ENCODE results near the gene BMP8A. TPM values are rescaled to one million over a fixed set of nuclear protein-coding genes. Genes with fewer than 3 reads are reported as not detected.

BMP8A gene
- polyA plus RNA-seq, 2 of the 4 experiments (the other 2 are of a cell fraction), result 0.13 TPM; not detected in 1

DNA sequence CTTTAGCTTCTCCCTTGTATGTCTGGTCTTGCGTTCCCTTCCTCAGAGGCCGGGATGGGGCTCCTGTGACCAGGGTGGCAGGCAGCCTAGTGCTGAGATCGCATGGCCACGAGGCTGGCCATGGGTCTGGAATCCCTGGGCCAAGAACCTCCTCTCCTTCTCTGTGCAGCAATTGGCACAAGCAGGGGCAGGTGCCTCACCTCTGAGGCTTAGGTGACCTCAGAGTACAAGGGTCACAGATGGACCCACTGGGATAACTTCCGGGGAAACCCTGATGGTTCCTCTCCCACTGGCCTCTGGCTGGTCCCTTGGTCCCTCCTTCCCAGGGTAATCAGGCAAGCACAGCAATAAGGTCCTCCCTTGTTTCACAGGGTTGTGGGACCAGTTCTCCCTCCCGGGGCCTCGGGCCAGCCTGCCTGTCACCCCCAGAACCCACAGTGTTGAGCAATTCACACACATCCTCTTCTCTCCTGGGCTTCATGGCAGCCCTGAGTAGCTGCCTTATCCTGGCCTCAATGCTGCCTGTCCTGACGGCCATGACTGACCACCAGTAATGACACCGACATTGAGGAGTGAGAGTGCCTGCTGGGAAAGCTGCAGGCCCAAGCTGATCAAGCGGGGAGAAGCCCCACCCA is 38.6 kb downstream of the BMP8A start:
- CTCF ChIA-PET, result interaction anchor here (7.9 kb wide), 1 partner anchor 11 kb away, joined by 51 read pairs; no protein-coding TSS in a partner anchor
- TF ChIP-seq ZC3H11A (IDR thresholded peaks at IDR 0.05), result no peak
- TF ChIP-seq BHLHE40 (IDR thresholded peaks at IDR 0.05; ENCODE audit: low read depth, low read length), result no peak
- TF ChIP-seq MAZ (IDR thresholded peaks at IDR 0.05; ENCODE audit: borderline replicate concordance, low read depth, low read length), result no peak
- 93% methylated on average over 6 of the region's 10 CpGs for WGBS (ENCODE audit: missing lambda C conversion rate)

DNA sequence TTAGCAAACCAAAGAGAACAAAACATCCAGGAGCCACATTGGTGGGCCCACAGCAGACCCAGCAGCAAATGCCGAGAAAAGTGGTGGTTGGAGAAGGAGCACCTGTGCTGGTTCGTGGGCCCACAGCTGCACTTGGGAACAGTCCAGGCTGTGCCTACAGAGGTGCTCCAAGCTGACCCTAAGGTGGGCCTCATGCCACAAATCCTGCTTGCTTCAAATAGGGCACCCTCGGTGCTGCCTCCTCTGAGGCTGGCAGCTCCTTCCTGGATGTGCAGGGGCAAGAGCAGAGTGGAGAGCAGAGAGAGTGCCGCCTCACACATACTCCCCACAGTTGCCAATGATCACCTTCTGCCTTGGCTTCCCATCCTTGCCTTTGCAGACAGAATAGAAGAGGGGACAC is 40.1 kb downstream of the BMP8A start:
- H3K4me3 ChIP-seq, result no peak overlapping the region
- WGBS (ENCODE audit: missing lambda C conversion rate), result 96% methylated on average over 4 of the region's 4 CpGs
- DNase-seq (ENCODE audit: low read depth in 1 of 2, low spot score in 1 of 2) (no peak), ATAC-seq (no peak), FAIRE-seq (no peak)
- POLR2A ChIA-PET, result no interaction called here
- H3K9me3 ChIP-seq, result no peaks in the 10 kb centered on the region
- no peaks in the 10 kb centered on the region for H3K4me1 ChIP-seq
- H3K27ac ChIP-seq, result no peak overlapping the region
- TF ChIP-seq RAD21 (conservative IDR thresholded peaks at IDR 0.05 in 1 of 2, IDR thresholded peaks at IDR 0.05 in 1 of 2) (no peak), POLR2A (IDR thresholded peaks at IDR 0.05; ENCODE audit: low read length) (no peak), HEYL (CRISPR knock-in tag; IDR thresholded peaks at IDR 0.05) (no peak)
- no peak overlapping the region for H3K4me2 ChIP-seq
- CTCF ChIA-PET, result interaction anchor here (7.9 kb wide), 1 partner anchor 9 kb away, joined by 51 read pairs; no protein-coding TSS in a partner anchor

More for the DNA sequence above, 38.6 kb downstream of the BMP8A start:
- FAIRE-seq (no peak), ATAC-seq (no peak), DNase-seq (ENCODE audit: low read depth in 1 of 2, low spot score in 1 of 2) (no peak)
- Histone ChIP-seq H3K9me3 (no peaks in the 10 kb centered on the region), H3K27ac (no peak overlapping the region), H3K4me2 (no peak overlapping the region), H3K4me3 (no peak overlapping the region), H3K4me1 (no peaks in the 10 kb centered on the region)
- POLR2A ChIA-PET, result no interaction called here

DNA sequence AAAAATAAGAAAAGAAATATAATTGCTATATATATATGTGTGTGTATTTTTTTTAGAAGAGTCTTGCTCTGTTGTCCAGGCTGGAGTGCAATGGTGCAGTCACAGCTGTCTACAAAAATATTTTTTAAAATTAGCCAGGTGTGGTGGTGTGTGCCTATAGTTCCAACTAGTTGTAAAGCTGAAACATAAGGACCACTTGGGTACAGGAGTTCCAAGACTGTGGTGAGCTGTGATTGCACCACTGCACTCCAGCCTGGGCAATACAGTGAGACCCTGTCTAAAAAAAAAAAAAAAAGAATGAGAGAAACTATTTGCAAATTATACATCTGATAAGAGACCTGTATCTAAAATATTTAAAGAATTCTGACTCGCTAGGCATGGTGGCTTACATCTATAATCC is 42.0 kb downstream of the BMP8A start:
- TF ChIP-seq FOXS1 (CRISPR knock-in tag; IDR thresholded peaks at IDR 0.05) (no peak), HOXB13 (CRISPR knock-in tag; IDR thresholded peaks at IDR 0.05; ENCODE audit: low read depth) (no peak), JUNB (IDR thresholded peaks at IDR 0.05) (no peak), MAZ (IDR thresholded peaks at IDR 0.05; ENCODE audit: borderline replicate concordance, low read depth, low read length) (no peak), CHD2 (IDR thresholded peaks at IDR 0.05; ENCODE audit: low read length, partially characterized antibody) (no peak), RARB (CRISPR knock-in tag; IDR thresholded peaks at IDR 0.05) (no peak), CBX8 (IDR thresholded peaks at IDR 0.05) (no peak), RFX5 (IDR thresholded peaks at IDR 0.05) (no peak), GATA3 (IDR thresholded peaks at IDR 0.05; ENCODE audit: borderline replicate concordance) (no peak), HOXB5 (CRISPR knock-in tag; IDR thresholded peaks at IDR 0.05) (no peak), POLR2A (IDR thresholded peaks at IDR 0.05; ENCODE audit: low read length) (no peak)
- TF ChIP-seq, protein P1, sequence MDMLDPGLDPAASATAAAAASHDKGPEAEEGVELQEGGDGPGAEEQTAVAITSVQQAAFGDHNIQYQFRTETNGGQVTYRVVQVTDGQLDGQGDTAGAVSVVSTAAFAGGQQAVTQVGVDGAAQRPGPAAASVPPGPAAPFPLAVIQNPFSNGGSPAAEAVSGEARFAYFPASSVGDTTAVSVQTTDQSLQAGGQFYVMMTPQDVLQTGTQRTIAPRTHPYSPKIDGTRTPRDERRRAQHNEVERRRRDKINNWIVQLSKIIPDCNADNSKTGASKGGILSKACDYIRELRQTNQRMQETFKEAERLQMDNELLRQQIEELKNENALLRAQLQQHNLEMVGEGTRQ (IDR thresholded peaks at IDR 0.05), result no peak
- TF ChIP-seq, protein P2, sequence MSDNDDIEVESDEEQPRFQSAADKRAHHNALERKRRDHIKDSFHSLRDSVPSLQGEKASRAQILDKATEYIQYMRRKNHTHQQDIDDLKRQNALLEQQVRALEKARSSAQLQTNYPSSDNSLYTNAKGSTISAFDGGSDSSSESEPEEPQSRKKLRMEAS (IDR thresholded peaks at IDR 0.05), result no peak
- TF ChIP-seq, protein P3, sequence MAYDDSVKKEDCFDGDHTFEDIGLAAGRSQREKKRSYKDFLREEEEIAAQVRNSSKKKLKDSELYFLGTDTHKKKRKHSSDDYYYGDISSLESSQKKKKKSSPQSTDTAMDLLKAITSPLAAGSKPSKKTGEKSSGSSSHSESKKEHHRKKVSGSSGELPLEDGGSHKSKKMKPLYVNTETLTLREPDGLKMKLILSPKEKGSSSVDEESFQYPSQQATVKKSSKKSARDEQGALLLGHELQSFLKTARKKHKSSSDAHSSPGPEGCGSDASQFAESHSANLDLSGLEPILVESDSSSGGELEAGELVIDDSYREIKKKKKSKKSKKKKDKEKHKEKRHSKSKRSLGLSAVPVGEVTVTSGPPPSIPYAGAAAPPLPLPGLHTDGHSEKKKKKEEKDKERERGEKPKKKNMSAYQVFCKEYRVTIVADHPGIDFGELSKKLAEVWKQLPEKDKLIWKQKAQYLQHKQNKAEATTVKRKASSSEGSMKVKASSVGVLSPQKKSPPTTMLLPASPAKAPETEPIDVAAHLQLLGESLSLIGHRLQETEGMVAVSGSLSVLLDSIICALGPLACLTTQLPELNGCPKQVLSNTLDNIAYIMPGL (CRISPR knock-in tag; IDR thresholded peaks at IDR 0.05; ENCODE audit: borderline replicate concordance), result no peak
- TF ChIP-seq, protein P4, sequence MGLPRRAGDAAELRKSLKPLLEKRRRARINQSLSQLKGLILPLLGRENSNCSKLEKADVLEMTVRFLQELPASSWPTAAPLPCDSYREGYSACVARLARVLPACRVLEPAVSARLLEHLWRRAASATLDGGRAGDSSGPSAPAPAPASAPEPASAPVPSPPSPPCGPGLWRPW (IDR thresholded peaks at IDR 0.05), result no peak
- Histone ChIP-seq H3K4me1 (no peaks in the 10 kb centered on the region), H3K4me2 (no peak overlapping the region), H3K9me3 (no peaks in the 10 kb centered on the region), H3K27ac (no peak overlapping the region), H3K4me3 (no peak overlapping the region)
- FAIRE-seq (no peak), ATAC-seq (no peak), DNase-seq (ENCODE audit: low read depth in 1 of 2, low spot score in 1 of 2) (no peak)
- ChIA-PET POLR2A (no interaction called here), CTCF (interaction anchor here (0.6 to 1.6 kb wide), 3 partner anchors 10 to 432 kb away, joined by 3 to 4 read pairs (median 3); no protein-coding TSS in a partner anchor)
- WGBS (ENCODE audit: missing lambda C conversion rate), result 93% methylated on average over 1 of the region's 1 CpG
